RWPE2 (cell line): ENCODE data around the gene ANKS1B.

Experiments
- ATAC-seq: fragments of 200-7000 bp; cut with Tn5 transposase; 3 replicates; pipeline ENCODE4 v1.9.1; 2021; ENCODE audit warnings: low read depth
- DNase-seq: peaks from one replicate; pipeline ENCODE4 v3.0.0-alpha.2; 2020; ENCODE audit warnings: low spot score
- H3K27ac ChIP-seq: fragments of 450-650 bp; 2 replicates; pipeline ENCODE4 v1.5.1; 2017; ENCODE audit warnings: mild to moderate bottlenecking; ENCODE audit not compliant: poor library complexity, severe bottlenecking
- H3K27me3 ChIP-seq: fragments of 250-450 bp; sonication (Bioruptor Pico); 2 replicates; pipeline ENCODE4 v1.5.1; 2021; ENCODE audit warnings: mild to moderate bottlenecking, moderate library complexity; ENCODE audit not compliant: insufficient read depth, poor library complexity, severe bottlenecking
- H3K36me3 ChIP-seq: fragments of 250-450 bp; sonication (Bioruptor Pico); 2 replicates; pipeline ENCODE4 v1.5.1; 2020; ENCODE audit warnings: low read depth, mild to moderate bottlenecking, moderate library complexity
- H3K4me1 ChIP-seq: fragments of 250-450 bp; sonication (Bioruptor Pico); 2 replicates; pipeline ENCODE4 v1.5.1; 2021; ENCODE audit warnings: mild to moderate bottlenecking, moderate library complexity; ENCODE audit not compliant: insufficient read depth, poor library complexity, severe bottlenecking
- H3K4me3 ChIP-seq: fragments of 250-450 bp; sonication (Bioruptor Pico); 2 replicates; pipeline ENCODE4 v1.5.1; 2021; ENCODE audit warnings: mild to moderate bottlenecking, moderate library complexity; ENCODE audit not compliant: severe bottlenecking
- H3K9me3 ChIP-seq: fragments of 250-450 bp; sonication (Bioruptor Pico); 2 replicates; pipeline ENCODE4 v1.5.1; 2021; ENCODE audit warnings: mild to moderate bottlenecking, moderate library complexity; ENCODE audit not compliant: severe bottlenecking
- TF ChIP-seq, protein P1 (sequence below): fragments of 450-650 bp; IDR thresholded peaks from one replicate; pipeline ENCODE4 v1.5.1; 2017; ENCODE audit warnings: mild to moderate bottlenecking, moderate library complexity; ENCODE audit not compliant: poor library complexity, severe bottlenecking

Gene ANKS1B

DNA sequence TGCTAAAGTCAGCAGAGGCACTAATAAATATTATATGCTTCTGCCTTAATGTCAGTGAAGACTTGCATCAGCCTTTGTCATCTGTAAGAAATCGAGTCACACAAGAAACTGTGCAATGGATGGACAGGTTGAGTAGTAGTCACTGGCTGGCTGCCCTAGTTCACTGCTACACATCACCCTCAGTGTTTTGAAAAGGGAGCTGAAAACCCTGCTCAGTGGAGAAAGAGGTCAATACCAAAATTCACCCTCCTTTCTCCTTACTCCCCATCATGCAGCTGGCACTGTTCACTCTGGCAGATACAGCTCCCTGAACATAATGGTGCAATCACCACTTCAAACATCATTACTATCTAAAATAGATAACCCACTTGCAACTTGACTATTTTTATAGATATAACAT, 6.6 kb downstream of the ANKS1B start:
- TF ChIP-seq, protein P1, sequence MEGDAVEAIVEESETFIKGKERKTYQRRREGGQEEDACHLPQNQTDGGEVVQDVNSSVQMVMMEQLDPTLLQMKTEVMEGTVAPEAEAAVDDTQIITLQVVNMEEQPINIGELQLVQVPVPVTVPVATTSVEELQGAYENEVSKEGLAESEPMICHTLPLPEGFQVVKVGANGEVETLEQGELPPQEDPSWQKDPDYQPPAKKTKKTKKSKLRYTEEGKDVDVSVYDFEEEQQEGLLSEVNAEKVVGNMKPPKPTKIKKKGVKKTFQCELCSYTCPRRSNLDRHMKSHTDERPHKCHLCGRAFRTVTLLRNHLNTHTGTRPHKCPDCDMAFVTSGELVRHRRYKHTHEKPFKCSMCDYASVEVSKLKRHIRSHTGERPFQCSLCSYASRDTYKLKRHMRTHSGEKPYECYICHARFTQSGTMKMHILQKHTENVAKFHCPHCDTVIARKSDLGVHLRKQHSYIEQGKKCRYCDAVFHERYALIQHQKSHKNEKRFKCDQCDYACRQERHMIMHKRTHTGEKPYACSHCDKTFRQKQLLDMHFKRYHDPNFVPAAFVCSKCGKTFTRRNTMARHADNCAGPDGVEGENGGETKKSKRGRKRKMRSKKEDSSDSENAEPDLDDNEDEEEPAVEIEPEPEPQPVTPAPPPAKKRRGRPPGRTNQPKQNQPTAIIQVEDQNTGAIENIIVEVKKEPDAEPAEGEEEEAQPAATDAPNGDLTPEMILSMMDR = no peak
- no peaks in the 10 kb centered on the region for H3K4me1 ChIP-seq
- no peaks in the 10 kb centered on the region for H3K9me3 ChIP-seq
- no peak overlapping the region for H3K4me3 ChIP-seq
- H3K27me3 ChIP-seq = peaks cover 25% of the 10 kb centered on the region
- no peak overlapping the region for H3K27ac ChIP-seq
- no peaks in the 10 kb centered on the region for H3K36me3 ChIP-seq
- ATAC-seq (no peak), DNase-seq (no peak)

DNA sequence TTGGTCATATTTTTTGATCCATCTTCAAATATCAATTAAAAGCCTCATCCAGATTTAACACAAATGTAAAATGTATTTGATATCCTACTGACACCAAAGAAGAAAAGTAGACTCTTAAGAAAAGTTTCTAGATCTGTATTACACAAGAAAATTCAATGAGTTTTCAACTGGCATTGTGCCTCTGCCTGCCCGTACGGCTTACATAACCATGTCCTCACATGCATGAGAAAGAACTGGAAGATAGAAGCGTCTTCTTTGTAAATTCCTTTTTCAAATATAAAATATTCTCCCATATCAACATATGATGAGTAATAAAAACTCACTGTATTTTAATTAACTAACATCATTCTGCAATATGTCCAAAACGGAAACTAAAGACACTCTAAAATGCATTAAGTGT, 7.2 kb downstream of the ANKS1B start:
- Histone ChIP-seq H3K9me3 (no peaks in the 10 kb centered on the region), H3K27me3 (peaks cover 19% of the 10 kb centered on the region), H3K36me3 (no peaks in the 10 kb centered on the region), H3K4me3 (no peak overlapping the region), H3K27ac (no peak overlapping the region), H3K4me1 (no peaks in the 10 kb centered on the region)
- no peak for DNase-seq
- no peak for ATAC-seq
- TF ChIP-seq, protein P1 = no peak

DNA sequence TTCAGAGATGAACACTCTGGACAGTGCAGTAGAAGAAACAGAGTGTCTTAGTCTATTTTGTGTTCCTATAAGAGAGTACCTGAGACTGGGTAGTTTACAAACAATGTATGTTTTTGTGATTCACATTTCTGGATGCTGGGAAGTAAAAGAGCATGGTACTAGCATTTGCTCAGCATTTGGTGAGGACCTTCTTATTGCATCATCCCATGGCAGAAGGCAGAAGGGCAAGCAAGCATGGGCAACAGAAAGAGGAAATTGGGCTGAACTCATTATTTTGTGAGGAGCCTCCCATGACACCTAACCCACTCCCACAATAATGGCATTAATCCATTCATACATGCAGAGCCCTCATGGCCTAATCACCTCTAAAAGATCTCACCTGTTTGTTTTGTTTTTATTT, 8.0 kb downstream of the ANKS1B start:
- ATAC-seq = no peak
- Histone ChIP-seq H3K36me3 (no peaks in the 10 kb centered on the region), H3K4me3 (no peak overlapping the region), H3K27me3 (peaks cover 11% of the 10 kb centered on the region), H3K9me3 (no peaks in the 10 kb centered on the region), H3K27ac (no peak overlapping the region), H3K4me1 (no peaks in the 10 kb centered on the region)
- no peak for DNase-seq
- TF ChIP-seq, protein P1 = no peak

DNA sequence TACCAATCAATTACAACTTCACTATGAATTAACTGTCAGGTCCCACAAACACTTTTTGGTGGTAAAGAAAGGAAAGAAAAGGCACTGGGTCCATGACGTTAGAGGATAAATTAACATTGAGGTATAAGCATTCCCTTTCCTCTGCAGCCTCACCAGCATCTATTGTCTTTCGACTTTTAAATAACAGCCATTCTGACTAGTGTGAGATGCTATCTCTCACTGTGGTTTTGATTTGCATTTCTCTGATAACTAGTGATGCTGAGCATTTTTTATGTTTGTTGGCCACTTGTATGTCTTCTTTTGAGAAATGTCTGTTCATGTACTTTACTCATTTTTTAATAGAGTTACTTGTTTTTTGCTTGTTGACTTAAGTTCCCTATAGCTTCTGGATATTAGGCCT, 9.4 kb downstream of the ANKS1B start:
- Histone ChIP-seq H3K4me3 (no peak overlapping the region), H3K27me3 (peaks cover 6% of the 10 kb centered on the region), H3K4me1 (no peaks in the 10 kb centered on the region), H3K27ac (no peak overlapping the region), H3K36me3 (no peaks in the 10 kb centered on the region), H3K9me3 (no peaks in the 10 kb centered on the region)
- TF ChIP-seq, protein P1 = no peak
- ATAC-seq = no peak
- no peak for DNase-seq

DNA sequence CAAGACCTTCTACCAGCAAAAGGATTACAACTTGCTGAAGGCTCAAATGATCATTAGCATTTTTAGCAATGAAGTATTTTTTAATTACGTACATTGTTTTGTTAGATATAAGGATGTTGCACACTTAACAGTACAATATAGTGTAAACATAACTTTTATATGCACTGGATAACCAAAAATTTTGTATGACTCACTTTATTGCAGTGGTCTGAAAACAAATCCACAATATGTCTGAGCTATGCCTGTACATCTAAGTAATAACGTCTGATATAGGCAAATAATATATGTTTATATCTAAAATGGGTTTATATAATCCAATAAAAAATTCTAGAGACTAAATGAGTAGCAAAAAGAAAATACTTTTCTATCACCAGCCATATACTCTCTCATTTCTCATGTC, 10.6 kb downstream of the ANKS1B start:
- no peak for DNase-seq
- no peaks in the 10 kb centered on the region for H3K9me3 ChIP-seq
- H3K36me3 ChIP-seq = no peaks in the 10 kb centered on the region
- H3K27ac ChIP-seq = no peak overlapping the region
- H3K27me3 ChIP-seq = peaks cover 6% of the 10 kb centered on the region
- no peaks in the 10 kb centered on the region for H3K4me1 ChIP-seq
- no peak for ATAC-seq
- H3K4me3 ChIP-seq = no peak overlapping the region
- TF ChIP-seq, protein P1 = no peak
